Fibroblast of lung (primary cell): ENCODE data around the gene USP4.

Experiments used
- EZH2 ChIP-seq: IDR thresholded peaks from 2 replicates; pipeline ENCODE4 v1.5.1; 2012; ENCODE audit warnings: low read length, control low read depth, mild to moderate bottlenecking; ENCODE audit errors: missing control alignments
- TF ChIP-seq, protein P1 (sequence below), 2 donors: IDR thresholded peaks in 1 of 2; conservative IDR thresholded peaks in 1 of 2; 1 replicate in 1 of 2; 2 replicates in 1 of 2; pipeline ENCODE4 v1.5.1; 2011 to 2012; ENCODE audit warnings: low read length in 2 of 2, control low read depth in 1 of 2, inconsistent platforms in 1 of 2, low read depth in 1 of 2, mild to moderate bottlenecking in 1 of 2

DNA sequence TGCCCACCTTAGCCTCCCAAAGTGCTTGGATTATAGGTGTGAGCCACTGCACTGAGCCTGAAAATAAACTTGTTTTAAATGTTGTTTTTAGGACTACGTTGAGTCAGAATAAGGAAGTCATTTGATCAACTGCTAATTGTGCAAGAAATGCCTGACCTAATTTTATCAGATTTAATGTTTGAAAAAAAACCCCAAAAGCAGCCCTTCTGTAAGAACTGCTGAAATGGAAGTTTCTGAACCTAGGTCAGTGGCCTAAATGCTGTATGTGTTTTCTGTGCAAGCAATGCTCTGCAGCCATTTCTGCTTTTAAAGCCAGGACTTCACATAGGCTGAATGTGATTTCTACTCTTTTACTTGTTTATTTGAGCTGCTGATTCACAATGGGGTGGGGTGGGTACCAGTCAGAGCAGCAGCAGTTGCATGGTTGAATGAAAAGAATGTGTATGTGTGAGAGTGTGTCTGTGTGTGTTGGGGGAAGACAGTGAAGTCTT, 11.7 kb upstream of the USP4 start:
- TF ChIP-seq, protein P1, sequence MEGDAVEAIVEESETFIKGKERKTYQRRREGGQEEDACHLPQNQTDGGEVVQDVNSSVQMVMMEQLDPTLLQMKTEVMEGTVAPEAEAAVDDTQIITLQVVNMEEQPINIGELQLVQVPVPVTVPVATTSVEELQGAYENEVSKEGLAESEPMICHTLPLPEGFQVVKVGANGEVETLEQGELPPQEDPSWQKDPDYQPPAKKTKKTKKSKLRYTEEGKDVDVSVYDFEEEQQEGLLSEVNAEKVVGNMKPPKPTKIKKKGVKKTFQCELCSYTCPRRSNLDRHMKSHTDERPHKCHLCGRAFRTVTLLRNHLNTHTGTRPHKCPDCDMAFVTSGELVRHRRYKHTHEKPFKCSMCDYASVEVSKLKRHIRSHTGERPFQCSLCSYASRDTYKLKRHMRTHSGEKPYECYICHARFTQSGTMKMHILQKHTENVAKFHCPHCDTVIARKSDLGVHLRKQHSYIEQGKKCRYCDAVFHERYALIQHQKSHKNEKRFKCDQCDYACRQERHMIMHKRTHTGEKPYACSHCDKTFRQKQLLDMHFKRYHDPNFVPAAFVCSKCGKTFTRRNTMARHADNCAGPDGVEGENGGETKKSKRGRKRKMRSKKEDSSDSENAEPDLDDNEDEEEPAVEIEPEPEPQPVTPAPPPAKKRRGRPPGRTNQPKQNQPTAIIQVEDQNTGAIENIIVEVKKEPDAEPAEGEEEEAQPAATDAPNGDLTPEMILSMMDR (conservative IDR thresholded peaks at IDR 0.05 in 1 of 2, IDR thresholded peaks at IDR 0.05 in 1 of 2; ENCODE audit: low read depth in 1 of 2, low read length in 2 of 2) = no peak
- TF ChIP-seq EZH2 = no peak
